Measurements from ENCODE around the gene SCAP. TPM values are rescaled to one million over a fixed set of nuclear protein-coding genes. Genes with fewer than 3 reads are reported as not detected.

SCAP gene
- total RNA-seq, 1 donor from 2014 or later: 84.7 TPM

GRCh38 chr3:47412842-47413520, 62.8 kb downstream of the SCAP start:
- Histone ChIP-seq H3K27me3 (no peaks in the 10 kb centered on the region), H3K9me3 (no peaks in the 10 kb centered on the region), H3K27ac (no peak overlapping the region), H3K4me3 (no peak overlapping the region), H3K4me1 (no peaks in the 10 kb centered on the region), H3K36me3 (peaks cover 0 to 67% of the 10 kb centered on the region in 2 donors)
- intact Hi-C loops (cut with DNase I): no loop called here
- no peak for TF ChIP-seq CTCF (IDR thresholded peaks at IDR 0.05)
- TF ChIP-seq POLR2AphosphoS5 (IDR thresholded peaks at IDR 0.05; ENCODE audit: insufficient read depth in 1 of 2, low read depth in 1 of 2): no peak
- TF ChIP-seq POLR2A (IDR thresholded peaks at IDR 0.05): no peak
- DNase-seq (ENCODE audit: extremely low spot score in 2 of 2): no peak

GRCh38 chr3:47412453-47412756, 63.3 kb downstream of the SCAP start:
- no peak for TF ChIP-seq POLR2AphosphoS5 (IDR thresholded peaks at IDR 0.05; ENCODE audit: insufficient read depth in 1 of 2, low read depth in 1 of 2)
- no peak for TF ChIP-seq POLR2A (IDR thresholded peaks at IDR 0.05)
- no peak for TF ChIP-seq CTCF (IDR thresholded peaks at IDR 0.05)
- DNase-seq (ENCODE audit: extremely low spot score in 2 of 2): no peak
- Histone ChIP-seq H3K4me1 (no peaks in the 10 kb centered on the region), H3K27ac (no peak overlapping the region), H3K27me3 (no peaks in the 10 kb centered on the region), H3K9me3 (no peaks in the 10 kb centered on the region), H3K36me3 (peaks cover 0 to 71% of the 10 kb centered on the region in 2 donors), H3K4me3 (no peak overlapping the region)
- intact Hi-C loops (cut with DNase I): no loop called here

- Histone ChIP-seq H3K9me3 (no peaks in the 10 kb centered on the region), H3K36me3 (peaks cover 0 to 76% of the 10 kb centered on the region in 2 donors), H3K27me3 (no peaks in the 10 kb centered on the region), H3K4me1 (peaks cover 3% of the 10 kb centered on the region), H3K4me3 (no peak overlapping the region), H3K27ac (no peak overlapping the region)
- no peak for DNase-seq (ENCODE audit: extremely low spot score in 2 of 2)
- TF ChIP-seq POLR2AphosphoS5 (IDR thresholded peaks at IDR 0.05; ENCODE audit: insufficient read depth in 1 of 2, low read depth in 1 of 2) (no peak), POLR2A (IDR thresholded peaks at IDR 0.05) (no peak), CTCF (IDR thresholded peaks at IDR 0.05) (no peak)
- intact Hi-C loops (cut with DNase I): no loop called here
These were observed 63.9 kb downstream of the SCAP start for GRCh38 chr3:47411696-47412452.

GRCh38 chr3:47410801-47411646, 64.7 kb downstream of the SCAP start:
- no peak overlapping the region for H3K4me3 ChIP-seq
- TF ChIP-seq CTCF (IDR thresholded peaks at IDR 0.05): no peak
- H3K27me3 ChIP-seq: no peaks in the 10 kb centered on the region
- DNase-seq (ENCODE audit: extremely low spot score in 2 of 2): no peak
- H3K9me3 ChIP-seq: no peaks in the 10 kb centered on the region
- peaks cover 12% of the 10 kb centered on the region for H3K4me1 ChIP-seq
- peaks cover 0 to 80% of the 10 kb centered on the region in 2 donors for H3K36me3 ChIP-seq
- intact Hi-C loops (cut with DNase I): no loop called here
- H3K27ac ChIP-seq: no peak overlapping the region

Measured in vagina (tissue), 2 donors.